GM18858 (cell line): Measurements from ENCODE around the gene CFAP54.
"Not testable (repeated sequence)": the region's sequence is repeated elsewhere in the genome, so short reads cannot be mapped to it uniquely, and the experiment has no call there.

ENCODE experiments used
- ATAC-seq: cut with Tn5 transposase; IDR thresholded peaks from one replicate; pipeline ENCODE4 v1.9.1; 2021; ENCODE audit not compliant: unreplicated experiment

Gene CFAP54

GRCh38 chr12:96474206-96474605, 15.2 kb upstream of the CFAP54 start:
- no peak for ATAC-seq

- no peak for ATAC-seq
These were observed 11.4 kb upstream of the CFAP54 start for GRCh38 chr12:96478011-96478410.

- ATAC-seq = no peak
These were observed 7.3 kb upstream of the CFAP54 start for GRCh38 chr12:96482086-96482485.

- no peak for ATAC-seq
These were observed 6.3 kb upstream of the CFAP54 start for GRCh38 chr12:96483116-96483515.

GRCh38 chr12:96486751-96487613, 2.4 kb upstream of the CFAP54 start:
- no peak for ATAC-seq

GRCh38 chr12:96487634-96488033, 1.7 kb upstream of the CFAP54 start:
- no peak for ATAC-seq

GRCh38 chr12:96493106-96493505, 3.7 kb downstream of the CFAP54 start:
- ATAC-seq = no peak

GRCh38 chr12:96494154-96494553, 4.8 kb downstream of the CFAP54 start:
- not testable (repeated sequence) for ATAC-seq

- ATAC-seq = no peak
These were observed 5.8 kb downstream of the CFAP54 start for GRCh38 chr12:96495155-96495554.

GRCh38 chr12:96495841-96496545, 6.6 kb downstream of the CFAP54 start:
- peak; percentile 33 for ATAC-seq

- no peak for ATAC-seq
These were observed 7.6 kb downstream of the CFAP54 start for GRCh38 chr12:96496944-96497343.

GRCh38 chr12:96497855-96498254, 8.5 kb downstream of the CFAP54 start:
- no peak for ATAC-seq

GRCh38 chr12:96500693-96501092, 11.3 kb downstream of the CFAP54 start:
- ATAC-seq = no peak

GRCh38 chr12:96501133-96501761, 11.9 kb downstream of the CFAP54 start:
- ATAC-seq = peak; percentile 64

- ATAC-seq = no peak
These were observed 12.5 kb downstream of the CFAP54 start for GRCh38 chr12:96501908-96502307.

- ATAC-seq = peak; percentile 63
These were observed 13.1 kb downstream of the CFAP54 start for GRCh38 chr12:96502477-96502876.

- ATAC-seq = peak; percentile 2
These were observed 13.7 kb downstream of the CFAP54 start for GRCh38 chr12:96502949-96503532.

GRCh38 chr12:96503976-96504375, 14.6 kb downstream of the CFAP54 start:
- no peak for ATAC-seq

- no peak for ATAC-seq
These were observed 17.4 kb downstream of the CFAP54 start for GRCh38 chr12:96506776-96507175.

GRCh38 chr12:96510306-96510764, 21.0 kb downstream of the CFAP54 start:
- no peak for ATAC-seq

- ATAC-seq = no peak
These were observed 23.8 kb downstream of the CFAP54 start for GRCh38 chr12:96513166-96513565.
